GM18498 (cell line): ENCODE results near the gene TRIM13.
A peak's percentile ranks its signal among the peaks of the same experiment; 100 is the strongest.

ENCODE experiments used
- ATAC-seq: cut with Tn5 transposase; IDR thresholded peaks from one replicate; pipeline ENCODE4 v1.9.1; 2021; ENCODE audit warnings: mild to moderate bottlenecking, moderate library complexity; ENCODE audit not compliant: unreplicated experiment

The TRIM13 gene

GRCh38 chr13:49996161-49996915 lies 504 bp upstream of the TRIM13 start:
- ATAC-seq: peak; percentile 62

DNA sequence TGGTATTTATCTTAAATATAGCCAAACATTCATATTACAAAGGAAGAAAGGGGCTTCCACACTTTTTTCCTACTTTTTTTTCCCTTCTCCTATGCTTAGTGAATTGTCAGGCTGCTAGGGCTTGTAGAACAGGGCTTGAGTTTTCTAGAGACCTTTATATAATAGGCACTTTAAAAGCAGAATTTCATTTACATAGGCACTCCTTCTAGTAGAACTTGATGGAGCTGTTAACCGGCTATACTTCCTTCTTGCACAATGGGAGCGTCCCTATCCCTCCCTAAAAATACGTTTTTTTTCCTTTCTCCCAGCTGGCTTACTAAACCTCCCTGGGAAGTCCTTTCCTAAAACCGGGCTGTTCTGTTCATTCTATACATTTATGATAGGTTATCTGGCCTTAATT lies 1.1 kb downstream of the TRIM13 start:
- ATAC-seq: no peak

GRCh38 chr13:49998714-49999624 lies 2.1 kb downstream of the TRIM13 start:
- ATAC-seq: no peak

- no peak for ATAC-seq
Measured at GRCh38 chr13:50001287-50001686, 4.4 kb downstream of the TRIM13 start.

DNA sequence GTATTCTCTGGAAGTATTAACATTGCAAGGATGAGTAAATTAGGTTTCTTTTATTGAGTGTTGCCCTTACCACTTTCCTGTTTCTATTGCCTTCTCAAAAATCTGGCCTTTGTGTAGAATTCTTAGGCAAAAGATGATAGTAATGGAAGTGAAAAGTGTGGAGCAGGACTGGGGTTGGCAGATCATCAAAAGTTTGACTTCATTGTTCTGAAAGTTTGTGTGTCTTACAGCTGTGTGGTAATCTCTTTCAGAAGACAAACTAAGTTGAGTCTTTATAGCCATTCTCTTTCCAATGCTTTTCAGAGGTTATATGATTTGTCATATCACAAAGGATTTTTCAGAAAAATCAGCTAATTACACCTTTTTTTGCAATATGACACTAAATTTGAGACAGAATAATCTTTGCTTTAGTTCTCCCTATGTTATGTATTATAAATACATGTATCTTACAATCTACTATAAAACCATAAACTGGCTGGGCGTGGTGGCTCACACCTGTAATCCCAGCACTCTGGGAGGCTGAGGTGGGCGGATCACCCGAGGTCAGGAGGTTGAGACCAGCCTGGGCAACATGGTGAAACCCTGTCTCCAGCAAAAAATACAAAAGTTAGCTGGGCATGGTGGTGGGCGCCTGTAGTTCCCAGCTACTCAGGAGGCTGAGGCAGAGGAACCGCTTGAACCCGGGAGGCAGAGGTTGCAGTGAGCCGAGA lies 9.7 kb downstream of the TRIM13 start:
- ATAC-seq: no peak

- ATAC-seq: no peak
Measured at GRCh38 chr13:50011461-50011860, 14.6 kb downstream of the TRIM13 start.

- no peak for ATAC-seq
Measured at GRCh38 chr13:50012396-50013169, 15.7 kb downstream of the TRIM13 start.

GRCh38 chr13:50014386-50014785 lies 17.5 kb downstream of the TRIM13 start:
- no peak for ATAC-seq

DNA sequence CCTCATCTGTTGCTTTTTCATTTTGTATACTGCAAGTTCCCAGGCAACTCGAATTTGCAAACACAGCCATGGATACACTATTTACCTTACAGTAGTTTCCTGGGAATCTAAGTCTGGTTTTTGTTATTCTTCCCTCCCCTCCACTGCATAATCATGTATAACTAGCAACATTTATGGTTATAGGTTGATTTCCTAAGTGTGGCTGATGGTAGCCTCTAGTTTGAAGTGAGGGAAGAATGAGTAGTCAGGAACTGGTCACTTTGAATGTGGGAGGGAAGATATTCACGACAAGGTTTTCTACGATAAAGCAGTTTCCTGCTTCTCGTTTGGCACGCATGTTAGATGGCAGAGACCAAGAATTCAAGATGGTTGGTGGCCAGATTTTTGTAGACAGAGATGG lies 18.4 kb downstream of the TRIM13 start, which contains the start of gene KCNRG:
TSS of gene KCNRG (plus strand) at position 187 of the 400 bp plus-strand sequence. CDS start at position 237, 50 bp downstream.
- ATAC-seq: no peak

DNA sequence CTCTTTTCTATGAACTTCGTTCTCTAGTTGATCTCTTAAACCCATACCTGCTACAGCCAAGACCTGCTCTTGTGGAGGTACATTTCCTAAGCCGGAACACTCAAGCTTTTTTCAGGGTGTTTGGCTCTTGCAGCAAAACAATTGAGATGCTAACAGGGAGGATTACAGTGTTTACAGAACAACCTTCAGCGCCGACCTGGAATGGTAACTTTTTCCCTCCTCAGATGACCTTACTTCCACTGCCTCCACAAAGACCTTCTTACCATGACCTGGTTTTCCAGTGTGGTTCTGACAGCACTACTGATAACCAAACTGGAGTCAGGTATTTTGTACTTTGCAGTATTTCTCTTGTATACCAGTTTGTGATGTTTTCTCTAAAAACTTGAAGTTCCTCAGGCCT lies 18.9 kb downstream of the TRIM13 start:
- no peak for ATAC-seq

DNA sequence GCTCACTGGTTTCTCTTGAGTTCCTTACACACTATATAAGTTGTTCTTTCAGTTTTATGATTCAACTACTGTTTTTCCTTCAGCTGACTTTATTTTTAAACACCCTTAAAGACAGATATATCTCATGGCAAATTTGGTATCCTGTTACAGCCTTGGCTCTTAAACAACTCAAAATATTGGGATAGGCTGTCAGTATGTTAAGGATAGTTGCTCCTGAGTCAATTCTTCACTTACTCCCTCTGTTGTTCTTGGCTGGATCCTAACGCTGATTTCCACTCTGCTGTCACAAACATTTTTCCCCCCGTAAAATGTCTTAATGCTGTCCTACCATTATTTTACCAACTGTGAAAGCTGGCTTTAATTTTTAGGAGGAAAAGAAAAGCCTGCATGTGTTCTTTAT lies 19.6 kb downstream of the TRIM13 start:
- no peak for ATAC-seq

GRCh38 chr13:50017819-50018218 lies 21.0 kb downstream of the TRIM13 start:
- ATAC-seq: no peak

DNA sequence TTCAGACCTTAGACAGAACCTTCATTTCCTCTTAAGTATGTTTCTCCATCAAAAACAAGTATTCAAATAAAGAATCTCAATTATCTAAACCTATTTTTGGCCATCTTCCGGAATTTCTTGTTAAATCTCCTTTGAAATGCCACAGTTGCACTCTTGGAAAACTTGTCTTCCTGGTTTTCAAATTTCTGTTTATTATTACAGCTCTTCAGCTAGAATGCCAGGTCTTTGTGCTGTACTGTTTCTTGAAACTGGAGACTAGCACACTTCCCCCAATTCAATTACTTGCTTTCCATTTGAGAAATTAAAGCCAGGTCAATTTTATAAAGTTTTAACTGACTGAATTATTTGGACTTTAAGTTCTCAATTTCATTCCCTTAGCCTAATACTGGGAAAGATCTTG lies 28.6 kb downstream of the TRIM13 start:
- no peak for ATAC-seq

DNA sequence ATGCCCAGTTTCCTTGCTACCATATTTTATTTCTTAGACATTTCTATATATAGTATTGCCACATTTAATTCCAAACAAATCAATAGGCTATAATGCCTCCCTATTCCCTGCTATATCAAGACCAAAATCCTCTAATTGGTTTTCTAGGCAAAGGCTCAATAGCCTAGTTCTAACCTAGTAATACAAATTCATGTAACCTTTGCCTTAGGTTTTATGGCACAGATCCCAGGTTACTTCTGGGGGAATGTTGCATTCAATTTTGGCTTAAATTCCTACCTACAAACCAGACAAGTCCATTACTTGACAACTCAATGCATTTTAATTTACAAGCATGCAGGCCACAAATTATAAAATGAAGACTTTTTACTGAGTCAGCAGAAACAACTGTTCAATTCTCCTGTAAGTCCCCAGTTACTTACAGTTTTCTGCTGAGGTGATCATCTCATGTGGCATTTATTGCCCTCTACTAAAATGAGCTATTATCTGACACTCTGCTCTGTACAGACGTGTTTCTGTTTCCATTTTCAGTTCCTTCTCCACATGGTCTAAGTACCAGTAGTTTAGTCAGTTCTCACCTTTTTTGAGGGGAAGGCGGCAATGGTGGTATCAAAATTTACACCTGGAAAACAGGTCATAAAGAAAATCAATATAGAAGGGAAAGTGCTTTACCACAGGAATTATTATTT lies 30.1 kb downstream of the TRIM13 start:
- peak; percentile 100 for ATAC-seq

- ATAC-seq: no peak
Measured at GRCh38 chr13:50030315-50030714, 33.5 kb downstream of the TRIM13 start.

DNA sequence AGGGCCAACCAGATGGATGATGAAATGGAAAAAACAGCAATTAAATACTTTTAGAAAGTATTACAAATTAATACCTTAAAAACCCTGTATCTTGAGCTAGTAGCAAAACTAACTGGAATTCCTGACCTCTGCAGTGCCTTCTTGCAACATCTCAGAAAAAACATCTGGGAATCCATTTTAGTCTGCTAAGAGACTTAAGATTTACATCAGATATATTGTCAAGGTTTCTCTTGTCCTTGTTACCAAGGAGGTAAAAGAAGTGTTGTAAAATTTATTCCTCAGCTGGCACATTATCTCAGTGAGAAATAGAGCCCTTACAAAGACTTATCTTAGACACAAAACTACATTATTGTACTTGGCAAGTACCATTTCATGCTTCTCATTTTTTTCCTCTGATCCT lies 36.9 kb downstream of the TRIM13 start:
- ATAC-seq: no peak

- ATAC-seq: no peak
Measured at GRCh38 chr13:50037788-50038187, 40.9 kb downstream of the TRIM13 start.

DNA sequence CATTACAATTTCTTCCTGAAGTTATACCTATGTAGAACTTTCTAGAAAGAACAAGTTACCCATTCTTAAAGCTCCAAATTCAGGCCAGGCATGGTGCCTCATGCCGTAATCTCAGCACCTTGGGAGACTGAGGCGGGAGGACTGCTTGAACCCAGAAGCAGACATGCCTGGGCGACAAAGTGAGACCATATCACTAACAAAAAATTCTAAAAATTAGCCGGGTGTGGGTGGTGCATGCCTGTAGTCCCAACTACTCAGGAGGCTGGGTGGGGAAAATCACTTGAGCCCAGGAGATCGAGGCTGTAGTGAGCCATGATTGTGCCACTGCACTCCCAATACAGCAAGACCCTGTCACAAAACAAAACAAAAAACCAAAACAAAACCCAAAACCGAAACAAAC lies 41.4 kb downstream of the TRIM13 start:
- no peak for ATAC-seq

DNA sequence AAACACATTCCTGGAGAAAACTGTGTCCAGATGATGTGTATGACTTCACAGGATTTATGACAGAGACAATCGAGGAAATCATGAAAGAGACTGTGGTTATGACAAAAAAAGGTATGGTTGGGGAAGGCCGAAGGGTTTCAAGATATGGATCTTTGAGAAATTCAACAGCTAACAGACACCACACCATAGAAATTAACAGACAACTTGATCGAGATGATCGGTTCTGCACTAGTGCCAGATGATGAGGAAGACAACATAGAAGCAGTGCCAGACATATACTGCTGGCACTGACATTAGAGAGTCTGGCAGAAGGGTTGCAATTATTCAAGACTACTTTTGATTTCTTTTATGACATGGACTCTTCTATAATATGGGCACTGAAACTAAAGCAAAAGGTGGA lies 55.6 kb downstream of the TRIM13 start:
- ATAC-seq: no peak

DNA sequence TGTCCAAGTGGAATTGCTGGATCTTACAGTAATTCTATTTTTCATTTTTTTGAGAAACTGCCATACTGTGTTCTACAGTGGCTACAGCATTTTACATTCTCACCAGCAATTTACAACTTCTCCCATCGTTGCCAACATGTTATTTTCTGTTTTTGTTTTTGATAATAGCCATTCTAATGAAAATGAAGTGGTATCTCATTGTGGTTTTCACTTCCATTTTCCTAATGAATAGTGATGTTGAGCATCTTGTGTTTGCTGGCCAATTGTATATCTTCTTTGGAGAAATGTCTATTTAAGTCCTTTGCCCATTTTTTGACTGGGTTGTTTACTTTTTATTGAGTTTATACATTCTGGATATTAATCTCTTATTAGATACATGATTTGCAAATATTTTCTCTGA lies 57.0 kb downstream of the TRIM13 start:
- no peak for ATAC-seq
